Osteoblast (primary cell): ENCODE results near the gene RAF1. TPM values are rescaled to one million over a fixed set of nuclear protein-coding genes. Genes with fewer than 3 reads are reported as not detected.

Source experiments
- DNase-seq: peaks from one replicate; pipeline ENCODE4 v3.0.0; 2011; ENCODE audit warnings: low spot score, mixed read lengths; ENCODE audit not compliant: insufficient read length; ENCODE audit errors: missing footprints
- H2AFZ ChIP-seq: 2 replicates; pipeline ENCODE4 v1.6.0; 2011; ENCODE audit warnings: mild to moderate bottlenecking, low read length
- H3K27ac ChIP-seq: 2 replicates; pipeline ENCODE4 v1.5.1; 2011; ENCODE audit warnings: mild to moderate bottlenecking, low read depth, low read length, moderate library complexity
- H3K27me3 ChIP-seq: 2 replicates; pipeline ENCODE4 v1.6.0; 2012; ENCODE audit warnings: mild to moderate bottlenecking, control low read depth, inconsistent platforms, low read length, moderate library complexity; ENCODE audit not compliant: insufficient read depth
- H3K36me3 ChIP-seq: 2 replicates; pipeline ENCODE4 v1.5.1; 2011; ENCODE audit warnings: mild to moderate bottlenecking, low read length, control low read depth, moderate library complexity; ENCODE audit not compliant: insufficient read depth
- H3K4me1 ChIP-seq: 2 replicates; pipeline ENCODE4 v1.5.1; 2011; ENCODE audit warnings: mild to moderate bottlenecking, low read length, control low read depth, moderate library complexity; ENCODE audit not compliant: insufficient read depth
- H3K4me2 ChIP-seq: 2 replicates; pipeline ENCODE4 v1.6.0; 2011; ENCODE audit warnings: mild to moderate bottlenecking, low read length; ENCODE audit not compliant: insufficient read depth
- H3K4me3 ChIP-seq: fragments of 200-600 bp; sonication (generic); 3 replicates; pipeline ENCODE4 v1.5.1; 2012; ENCODE audit warnings: mild to moderate bottlenecking, low read length, inconsistent platforms; ENCODE audit not compliant: insufficient read depth
- H3K79me2 ChIP-seq: 2 replicates; pipeline ENCODE4 v1.6.0; 2012; ENCODE audit warnings: mild to moderate bottlenecking, low read length, control low read depth, inconsistent platforms; ENCODE audit not compliant: insufficient read depth
- H3K9me3 ChIP-seq: 2 replicates; pipeline ENCODE4 v1.5.1; 2011; ENCODE audit warnings: low read depth, low read length, control low read depth
- H4K20me1 ChIP-seq: 2 replicates; pipeline ENCODE4 v1.6.0; 2012; ENCODE audit warnings: mild to moderate bottlenecking, low read length, control low read depth; ENCODE audit not compliant: insufficient read depth
- CTCF ChIP-seq: IDR thresholded peaks from 2 replicates; pipeline ENCODE4 v1.5.1; 2011; ENCODE audit warnings: mild to moderate bottlenecking, low read depth, low read length, moderate library complexity; ENCODE audit errors: extremely low read depth
- total RNA-seq: library from RNA; depleted of rRNA; stranded (reverse); fragments of >200 nt; gene quantifications from 2 replicates; pipeline ENCODE4 v1.2.3, GENCODE V29; 2012

The RAF1 gene
- total RNA-seq, 1 donor = 118 TPM

GRCh38 chr3:12618426-12618825 is 45.5 kb downstream of the RAF1 start:
- no peak overlapping the region for H2AFZ ChIP-seq
- no peak for TF ChIP-seq CTCF
- no peak overlapping the region for H3K27ac ChIP-seq
- no peaks in the 10 kb centered on the region for H3K9me3 ChIP-seq
- H3K36me3 ChIP-seq = peaks cover 35% of the 10 kb centered on the region
- no peaks in the 10 kb centered on the region for H3K4me1 ChIP-seq
- DNase-seq = no peak
- peaks cover 90% of the 10 kb centered on the region for H3K79me2 ChIP-seq
- H3K4me3 ChIP-seq = no peak overlapping the region
- peaks cover 43% of the 10 kb centered on the region for H4K20me1 ChIP-seq
- H3K4me2 ChIP-seq = no peak overlapping the region
- no peaks in the 10 kb centered on the region for H3K27me3 ChIP-seq

GRCh38 chr3:12615266-12615665 is 48.7 kb downstream of the RAF1 start:
- no peak for DNase-seq
- peaks cover 87% of the 10 kb centered on the region for H3K79me2 ChIP-seq
- no peaks in the 10 kb centered on the region for H3K4me1 ChIP-seq
- H4K20me1 ChIP-seq = peaks cover 21% of the 10 kb centered on the region
- H2AFZ ChIP-seq = no peak overlapping the region
- H3K4me3 ChIP-seq = no peak overlapping the region
- no peaks in the 10 kb centered on the region for H3K27me3 ChIP-seq
- peaks cover 51% of the 10 kb centered on the region for H3K36me3 ChIP-seq
- no peak overlapping the region for H3K27ac ChIP-seq
- no peaks in the 10 kb centered on the region for H3K9me3 ChIP-seq
- H3K4me2 ChIP-seq = no peak overlapping the region
- TF ChIP-seq CTCF = no peak

GRCh38 chr3:12613250-12613649 is 50.7 kb downstream of the RAF1 start:
- H3K36me3 ChIP-seq = peaks cover 63% of the 10 kb centered on the region
- no peak for DNase-seq
- no peaks in the 10 kb centered on the region for H3K9me3 ChIP-seq
- H3K27ac ChIP-seq = no peak overlapping the region
- no peaks in the 10 kb centered on the region for H3K27me3 ChIP-seq
- H3K4me3 ChIP-seq = no peak overlapping the region
- H2AFZ ChIP-seq = no peak overlapping the region
- peaks cover 81% of the 10 kb centered on the region for H3K79me2 ChIP-seq
- no peak overlapping the region for H3K4me2 ChIP-seq
- no peaks in the 10 kb centered on the region for H3K4me1 ChIP-seq
- TF ChIP-seq CTCF = no peak
- peaks cover 19% of the 10 kb centered on the region for H4K20me1 ChIP-seq

GRCh38 chr3:12612514-12613226 is 51.2 kb downstream of the RAF1 start:
- no peak overlapping the region for H3K4me3 ChIP-seq
- H3K27me3 ChIP-seq = no peaks in the 10 kb centered on the region
- H3K9me3 ChIP-seq = no peaks in the 10 kb centered on the region
- TF ChIP-seq CTCF = no peak
- H3K4me1 ChIP-seq = no peaks in the 10 kb centered on the region
- H3K4me2 ChIP-seq = no peak overlapping the region
- no peak for DNase-seq
- peaks cover 63% of the 10 kb centered on the region for H3K36me3 ChIP-seq
- H2AFZ ChIP-seq = no peak overlapping the region
- peaks cover 76% of the 10 kb centered on the region for H3K79me2 ChIP-seq
- H3K27ac ChIP-seq = no peak overlapping the region
- peaks cover 19% of the 10 kb centered on the region for H4K20me1 ChIP-seq
